ENCODE measurements around the gene TJAP1.

DNA sequence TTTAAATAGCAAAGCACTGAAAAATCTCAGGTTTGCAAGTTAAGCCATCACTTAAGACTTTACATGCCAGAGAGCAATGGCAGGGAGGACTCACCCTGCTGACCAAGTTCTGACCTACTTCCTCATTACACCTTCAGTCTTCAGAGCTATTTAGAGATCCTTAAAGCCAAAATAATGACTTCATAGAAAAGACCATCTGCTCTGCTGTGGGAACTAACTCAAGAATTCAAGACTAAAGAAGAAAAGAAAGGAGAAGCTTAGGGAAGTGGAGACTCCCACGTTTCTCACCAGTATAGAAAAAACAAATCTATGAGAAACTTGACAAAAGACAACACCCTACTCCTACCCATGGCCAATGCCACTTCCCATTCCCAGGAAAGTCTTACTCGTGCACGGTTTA, 69.9 kb downstream of the TJAP1 start:
- TF ChIP-seq, protein P1, sequence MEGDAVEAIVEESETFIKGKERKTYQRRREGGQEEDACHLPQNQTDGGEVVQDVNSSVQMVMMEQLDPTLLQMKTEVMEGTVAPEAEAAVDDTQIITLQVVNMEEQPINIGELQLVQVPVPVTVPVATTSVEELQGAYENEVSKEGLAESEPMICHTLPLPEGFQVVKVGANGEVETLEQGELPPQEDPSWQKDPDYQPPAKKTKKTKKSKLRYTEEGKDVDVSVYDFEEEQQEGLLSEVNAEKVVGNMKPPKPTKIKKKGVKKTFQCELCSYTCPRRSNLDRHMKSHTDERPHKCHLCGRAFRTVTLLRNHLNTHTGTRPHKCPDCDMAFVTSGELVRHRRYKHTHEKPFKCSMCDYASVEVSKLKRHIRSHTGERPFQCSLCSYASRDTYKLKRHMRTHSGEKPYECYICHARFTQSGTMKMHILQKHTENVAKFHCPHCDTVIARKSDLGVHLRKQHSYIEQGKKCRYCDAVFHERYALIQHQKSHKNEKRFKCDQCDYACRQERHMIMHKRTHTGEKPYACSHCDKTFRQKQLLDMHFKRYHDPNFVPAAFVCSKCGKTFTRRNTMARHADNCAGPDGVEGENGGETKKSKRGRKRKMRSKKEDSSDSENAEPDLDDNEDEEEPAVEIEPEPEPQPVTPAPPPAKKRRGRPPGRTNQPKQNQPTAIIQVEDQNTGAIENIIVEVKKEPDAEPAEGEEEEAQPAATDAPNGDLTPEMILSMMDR (IDR thresholded peaks at IDR 0.05; ENCODE audit: low read depth, low read length): no peak
- TF ChIP-seq EZH2phosphoT487 (IDR thresholded peaks at IDR 0.05; ENCODE audit: low read depth): no peak
